NT2/D1 (cell line): ENCODE data around the gene ATF7.

Source experiments
- DNase-seq: peaks from one replicate; pipeline ENCODE4 v3.0.0-alpha.2; 2011; ENCODE audit warnings: low read depth, low spot score
- H3K27me3 ChIP-seq: 2 replicates; pipeline ENCODE4 v1.6.0; 2011; ENCODE audit warnings: mild to moderate bottlenecking; ENCODE audit not compliant: insufficient read length, insufficient read depth
- H3K36me3 ChIP-seq: 2 replicates; pipeline ENCODE4 v1.6.1; 2011; ENCODE audit warnings: mild to moderate bottlenecking, low read length, mixed read lengths; ENCODE audit not compliant: insufficient read depth, insufficient read length
- H3K4me1 ChIP-seq: 2 replicates; pipeline ENCODE4 v1.5.1; 2011; ENCODE audit not compliant: insufficient read depth, insufficient read length
- H3K4me3 ChIP-seq: 2 replicates; pipeline ENCODE4 v1.5.1; 2011; ENCODE audit warnings: low read depth; ENCODE audit not compliant: insufficient read length
- H3K9ac ChIP-seq: 2 replicates; pipeline ENCODE4 v1.6.0; 2011; ENCODE audit warnings: low read depth; ENCODE audit not compliant: insufficient read length
- H3K9me3 ChIP-seq: 2 replicates; pipeline ENCODE4 v1.5.1; 2011; ENCODE audit warnings: mild to moderate bottlenecking, low read length; ENCODE audit not compliant: insufficient read depth
- SUZ12 ChIP-seq: IDR thresholded peaks from 2 replicates; pipeline ENCODE4 v1.6.1; 2011; ENCODE audit not compliant: insufficient read length, insufficient read depth; ENCODE audit errors: extremely low read depth
- YY1 ChIP-seq: IDR thresholded peaks from 2 replicates; pipeline ENCODE4 v1.6.1; 2011; ENCODE audit not compliant: insufficient read length, insufficient read depth
- ZNF274 ChIP-seq: IDR thresholded peaks from 2 replicates; pipeline ENCODE4 v1.6.1; 2011; ENCODE audit warnings: mild to moderate bottlenecking, low read depth, low read length

The ATF7 gene

DNA sequence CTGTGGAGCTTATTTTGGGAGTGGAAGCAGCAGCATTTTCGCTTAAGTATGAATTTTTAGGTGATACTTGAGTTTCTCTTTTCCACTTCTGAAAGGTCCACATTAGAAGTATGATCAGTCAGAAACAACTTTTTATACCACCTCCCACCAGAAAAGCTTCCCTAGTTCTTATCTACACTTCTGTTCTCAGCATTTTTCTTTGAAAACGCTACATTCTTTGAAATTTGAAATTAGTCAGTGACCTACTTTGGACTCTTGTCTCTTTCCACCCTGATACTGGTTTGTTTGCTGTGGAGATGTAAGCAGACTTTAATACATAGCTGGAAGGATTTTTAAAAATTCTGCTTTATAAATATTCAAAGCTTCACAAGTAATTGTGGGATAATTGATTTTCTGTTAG is 152.1 kb downstream of the ATF7 start:
- H3K9ac ChIP-seq, result no peak overlapping the region
- no peaks in the 10 kb centered on the region for H3K27me3 ChIP-seq
- H3K4me3 ChIP-seq, result no peak overlapping the region
- peaks cover 4% of the 10 kb centered on the region for H3K4me1 ChIP-seq
- no peaks in the 10 kb centered on the region for H3K9me3 ChIP-seq
- TF ChIP-seq SUZ12 (no peak), YY1 (no peak), ZNF274 (no peak)
- no peak for DNase-seq
- H3K36me3 ChIP-seq, result peaks cover 93% of the 10 kb centered on the region

DNA sequence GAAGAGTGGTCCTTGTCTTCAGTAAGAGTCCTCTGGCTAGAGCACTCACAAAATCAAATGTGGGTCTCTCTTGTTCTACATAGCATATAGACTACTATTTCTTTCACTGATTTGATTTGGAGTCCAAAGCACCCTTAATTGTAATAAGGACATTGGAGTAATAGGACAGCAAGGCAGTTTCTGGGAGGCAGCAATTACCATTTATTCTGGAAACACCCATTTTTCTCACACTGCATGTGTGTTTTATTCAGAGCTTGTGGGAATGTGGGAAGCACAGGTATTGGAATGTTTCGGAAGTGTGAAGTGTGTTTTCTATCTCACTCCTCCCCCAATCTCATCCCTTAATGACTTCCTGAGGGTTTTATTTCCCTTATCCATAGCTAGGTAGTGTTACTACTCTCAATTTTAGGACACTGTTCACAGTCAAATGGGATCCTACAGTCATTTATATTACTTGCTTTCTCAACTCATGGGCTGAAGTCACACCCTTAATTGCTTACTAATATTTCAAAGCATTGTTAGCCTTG is 154.1 kb downstream of the ATF7 start:
- no peak for DNase-seq
- H3K36me3 ChIP-seq, result peaks cover 95% of the 10 kb centered on the region
- no peaks in the 10 kb centered on the region for H3K9me3 ChIP-seq
- no peaks in the 10 kb centered on the region for H3K27me3 ChIP-seq
- TF ChIP-seq ZNF274, result no peak
- no peak for TF ChIP-seq YY1
- no peak overlapping the region for H3K4me3 ChIP-seq
- peaks cover 4% of the 10 kb centered on the region for H3K4me1 ChIP-seq
- no peak overlapping the region for H3K9ac ChIP-seq

DNA sequence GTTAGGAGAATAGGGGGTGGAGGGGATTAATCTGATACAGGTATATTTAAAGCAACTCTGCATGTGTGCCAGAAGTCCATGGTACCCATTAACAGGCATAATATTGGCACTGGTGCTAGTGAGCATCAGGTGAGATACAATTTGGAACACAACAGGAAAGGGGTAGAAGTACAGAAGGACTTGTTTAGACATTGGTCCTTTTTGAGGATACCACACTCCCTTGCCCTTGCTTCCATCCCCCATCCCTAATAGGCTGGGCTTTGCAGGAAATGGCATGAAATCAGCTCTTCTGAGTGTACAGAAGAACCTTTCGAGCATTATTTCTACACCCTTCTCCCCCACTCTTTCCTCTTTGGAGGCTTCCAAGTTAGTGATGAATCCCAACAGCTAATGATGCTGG is 157.9 kb downstream of the ATF7 start:
- peaks cover 94% of the 10 kb centered on the region for H3K36me3 ChIP-seq
- H3K9me3 ChIP-seq, result no peaks in the 10 kb centered on the region
- H3K4me3 ChIP-seq, result no peak overlapping the region
- peaks cover 9% of the 10 kb centered on the region for H3K4me1 ChIP-seq
- H3K27me3 ChIP-seq, result no peaks in the 10 kb centered on the region
- H3K9ac ChIP-seq, result no peak overlapping the region
- TF ChIP-seq ZNF274 (no peak), YY1 (no peak)
- DNase-seq, result no peak

DNA sequence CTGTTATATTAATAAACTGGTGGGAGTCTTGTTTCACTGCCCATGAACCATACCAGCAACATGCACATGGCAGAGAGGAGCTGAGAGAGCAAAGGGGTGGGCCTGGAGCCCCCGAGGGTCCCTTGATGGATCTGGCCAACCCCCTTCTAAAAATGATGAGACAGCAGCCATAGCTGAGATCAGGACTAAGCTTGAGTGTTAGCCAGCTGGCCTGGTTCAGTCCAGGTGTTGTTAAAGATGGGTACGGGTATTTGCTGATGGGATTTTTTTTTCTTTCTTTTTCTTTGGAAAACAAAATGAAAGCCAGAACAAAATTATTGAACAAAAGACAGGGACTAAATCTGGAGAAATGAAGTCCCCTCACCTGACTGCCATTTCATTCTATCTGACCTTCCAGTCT is 158.3 kb downstream of the ATF7 start:
- no peak overlapping the region for H3K9ac ChIP-seq

DNA sequence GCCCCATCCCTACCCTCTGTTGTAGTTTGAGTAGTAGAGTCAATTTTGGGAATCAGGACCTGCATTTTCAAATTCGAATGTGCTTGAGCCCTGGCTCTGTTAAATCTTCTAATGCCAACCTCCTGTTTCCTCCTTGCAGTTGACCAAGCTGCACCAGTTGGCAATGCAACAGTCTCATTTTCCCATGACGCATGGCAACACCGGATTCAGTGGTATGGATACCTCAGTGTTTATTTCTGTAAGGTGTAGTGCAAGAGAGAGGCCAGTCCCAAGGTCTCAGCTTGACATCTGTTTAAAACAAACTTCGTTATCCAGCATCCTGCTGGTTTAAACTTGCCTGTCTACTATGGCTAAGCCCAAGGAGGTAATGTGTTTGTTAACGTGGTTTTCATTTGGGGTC is 159.1 kb downstream of the ATF7 start:
- TF ChIP-seq SUZ12 (no peak), ZNF274 (no peak), YY1 (no peak)
- no peak overlapping the region for H3K4me3 ChIP-seq
- no peaks in the 10 kb centered on the region for H3K27me3 ChIP-seq
- DNase-seq, result no peak
- H3K9me3 ChIP-seq, result no peaks in the 10 kb centered on the region
- peaks cover 7% of the 10 kb centered on the region for H3K4me1 ChIP-seq
- H3K36me3 ChIP-seq, result peaks cover 97% of the 10 kb centered on the region
- no peak overlapping the region for H3K9ac ChIP-seq

More for the DNA sequence above, 158.3 kb downstream of the ATF7 start:
- Histone ChIP-seq H3K4me3 (no peak overlapping the region), H3K9me3 (no peaks in the 10 kb centered on the region), H3K36me3 (peaks cover 96% of the 10 kb centered on the region), H3K27me3 (no peaks in the 10 kb centered on the region), H3K4me1 (peaks cover 9% of the 10 kb centered on the region)
- DNase-seq, result no peak
- no peak for TF ChIP-seq ZNF274
- no peak for TF ChIP-seq YY1
- no peak for TF ChIP-seq SUZ12

DNA sequence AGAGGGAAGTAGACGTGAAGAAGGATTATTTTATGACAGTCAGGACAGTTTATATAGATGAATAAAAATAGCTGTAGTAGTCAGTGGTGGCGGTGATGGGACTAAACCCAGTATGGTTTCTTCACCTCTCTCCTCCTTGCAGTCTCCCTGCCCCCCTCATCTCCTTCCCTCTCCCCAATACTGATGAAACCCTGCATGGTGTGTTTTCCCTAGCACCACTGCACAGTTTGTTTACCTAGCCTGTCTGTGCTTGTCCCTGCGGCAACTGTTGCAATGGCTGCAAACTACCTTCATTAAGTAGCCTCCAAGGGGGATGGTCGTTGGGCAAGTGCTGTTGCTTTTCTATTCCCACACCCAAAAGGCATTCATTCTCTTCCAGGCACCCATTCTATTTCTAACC is 159.5 kb downstream of the ATF7 start:
- Histone ChIP-seq H3K4me1 (peaks cover 7% of the 10 kb centered on the region), H3K27me3 (no peaks in the 10 kb centered on the region), H3K9me3 (no peaks in the 10 kb centered on the region), H3K36me3 (peaks cover 97% of the 10 kb centered on the region), H3K9ac (no peak overlapping the region), H3K4me3 (no peak overlapping the region)
- TF ChIP-seq ZNF274, result no peak
- no peak for TF ChIP-seq SUZ12
- no peak for TF ChIP-seq YY1
- no peak for DNase-seq

DNA sequence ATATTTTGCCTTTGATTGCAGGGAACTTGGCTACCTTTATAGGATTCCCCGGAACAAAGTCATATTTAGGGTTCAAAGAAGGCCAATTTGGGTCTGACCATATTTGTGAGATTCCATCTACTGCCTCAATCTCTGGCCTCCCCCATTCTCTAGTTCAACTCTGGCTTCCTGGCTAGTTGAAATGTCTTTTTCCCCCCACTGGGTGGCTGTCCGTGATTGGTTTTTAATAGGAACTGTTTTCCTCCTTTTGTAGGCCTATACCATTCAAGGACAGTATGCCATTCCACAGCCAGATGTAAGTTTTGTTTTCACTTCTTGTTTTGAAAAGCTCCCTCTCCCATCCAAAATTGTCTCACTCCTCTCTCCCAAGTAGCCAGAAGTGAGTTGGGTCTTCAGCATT is 160.5 kb downstream of the ATF7 start:
- Histone ChIP-seq H3K4me3 (no peak overlapping the region), H3K9ac (no peak overlapping the region), H3K36me3 (peaks cover 99% of the 10 kb centered on the region), H3K4me1 (peaks cover 7% of the 10 kb centered on the region), H3K27me3 (no peaks in the 10 kb centered on the region), H3K9me3 (no peaks in the 10 kb centered on the region)
- TF ChIP-seq ZNF274, result no peak
- no peak for TF ChIP-seq SUZ12
- no peak for TF ChIP-seq YY1
- DNase-seq, result no peak

DNA sequence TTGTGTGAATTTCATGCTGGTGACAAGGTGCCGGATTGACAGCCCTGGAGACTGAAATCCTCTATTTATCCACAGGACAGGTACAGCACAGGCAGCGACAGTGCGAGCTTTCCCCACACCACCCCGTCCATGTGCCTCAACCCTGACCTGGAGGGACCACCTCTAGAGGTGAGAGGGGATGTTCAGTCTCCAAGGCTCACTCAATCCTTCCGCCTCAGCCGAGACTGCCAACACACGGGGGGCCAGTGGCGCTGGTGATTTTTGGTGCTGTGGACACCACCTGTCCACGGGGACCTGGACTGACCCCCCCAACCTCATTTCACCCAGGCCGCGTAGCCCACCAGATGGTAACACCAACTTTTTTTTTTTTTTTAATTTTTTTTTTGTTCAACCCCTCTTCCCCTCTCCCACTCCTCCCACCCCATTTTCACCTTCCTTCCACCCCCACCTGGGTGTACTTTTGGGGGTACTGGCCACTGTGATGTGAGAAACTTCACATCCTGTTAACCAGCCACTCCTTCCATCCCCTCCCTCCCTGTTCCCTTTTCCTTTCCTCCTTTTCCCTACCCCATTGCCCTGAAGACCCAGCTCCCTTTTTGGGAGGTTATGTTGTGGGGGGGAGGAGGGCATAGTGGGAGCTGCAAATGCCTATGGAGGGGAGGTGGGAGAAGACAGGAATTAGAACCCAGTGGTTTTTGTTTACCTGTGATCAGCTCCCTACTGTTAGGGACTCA is 161.3 kb downstream of the ATF7 start:
- Histone ChIP-seq H3K4me1 (peaks cover 5% of the 10 kb centered on the region), H3K9ac (no peak overlapping the region)
- no peak for TF ChIP-seq ZNF274
- no peak for TF ChIP-seq SUZ12
- TF ChIP-seq YY1, result no peak

More for the DNA sequence above, 161.3 kb downstream of the ATF7 start:
- Histone ChIP-seq H3K27me3 (no peaks in the 10 kb centered on the region), H3K9me3 (no peaks in the 10 kb centered on the region), H3K36me3 (peaks cover 99% of the 10 kb centered on the region), H3K4me3 (no peak overlapping the region)
- no peak for DNase-seq
